ENCODE data around the gene TSPOAP1. TPM values are rescaled to one million over a fixed set of nuclear protein-coding genes. Genes with fewer than 3 reads are reported as not detected.

The TSPOAP1 gene
- total RNA-seq, 1 donor from 2014 or later = 0.79 TPM

DNA sequence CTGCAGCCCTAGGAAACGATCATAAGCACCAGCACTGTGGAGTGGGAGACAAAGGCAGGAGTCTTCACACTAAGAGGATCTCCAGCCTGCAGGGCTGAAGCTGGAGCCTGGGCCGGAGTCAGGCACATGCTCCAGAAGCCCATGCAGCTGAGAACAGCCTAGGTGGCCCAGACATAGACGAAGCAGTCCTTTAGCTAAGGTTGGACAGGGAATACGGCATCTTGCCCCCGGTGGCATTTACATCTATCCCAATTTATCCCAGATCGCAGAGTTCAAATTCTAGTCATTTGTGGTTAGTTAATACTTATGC, 13.9 kb downstream of the TSPOAP1 start:
- Histone ChIP-seq H3K27me3 (ENCODE audit: insufficient read depth, low read length) (no peaks in the 10 kb centered on the region), H3K36me3 (ENCODE audit: insufficient read depth, low read length) (no peaks in the 10 kb centered on the region), H3K9ac (ENCODE audit: low read length) (no peak overlapping the region), H3K4me3 (ENCODE audit: insufficient read depth, low read depth, low read length) (no peak overlapping the region), H2AFZ (ENCODE audit: low read depth, low read length) (no peak overlapping the region), H3K4me1 (ENCODE audit: insufficient read depth, low read length) (no peaks in the 10 kb centered on the region), H3K9me3 (ENCODE audit: insufficient read depth, low read depth, low read length) (no peaks in the 10 kb centered on the region), H3K27ac (ENCODE audit: low read depth, low read length) (no peak overlapping the region), H4K20me1 (ENCODE audit: insufficient read depth, low read length) (no peaks in the 10 kb centered on the region), H3K79me2 (ENCODE audit: insufficient read depth, low read length) (no peaks in the 10 kb centered on the region), H3K4me2 (ENCODE audit: low read length) (no peak overlapping the region)
- Mint-ChIP-seq H3K9me3 (ENCODE audit: unreplicated experiment) (peaks cover 2% of the 10 kb centered on the region), H3K4me3 (ENCODE audit: unreplicated experiment) (no peak overlapping the region), H3K4me1 (ENCODE audit: low read depth, unreplicated experiment) (no peaks in the 10 kb centered on the region), H3K27ac (ENCODE audit: unreplicated experiment) (no peak overlapping the region), H3K36me3 (ENCODE audit: low read depth, unreplicated experiment) (no peaks in the 10 kb centered on the region), H3K27me3 (ENCODE audit: low read depth, unreplicated experiment) (peaks cover 24% of the 10 kb centered on the region)
- no peak for DNase-seq (ENCODE audit: low read depth)
- FAIRE-seq = no peak
- no peak for TF ChIP-seq EZH2 (IDR thresholded peaks at IDR 0.05; ENCODE audit: insufficient read depth, low read length)
- TF ChIP-seq, protein P1, sequence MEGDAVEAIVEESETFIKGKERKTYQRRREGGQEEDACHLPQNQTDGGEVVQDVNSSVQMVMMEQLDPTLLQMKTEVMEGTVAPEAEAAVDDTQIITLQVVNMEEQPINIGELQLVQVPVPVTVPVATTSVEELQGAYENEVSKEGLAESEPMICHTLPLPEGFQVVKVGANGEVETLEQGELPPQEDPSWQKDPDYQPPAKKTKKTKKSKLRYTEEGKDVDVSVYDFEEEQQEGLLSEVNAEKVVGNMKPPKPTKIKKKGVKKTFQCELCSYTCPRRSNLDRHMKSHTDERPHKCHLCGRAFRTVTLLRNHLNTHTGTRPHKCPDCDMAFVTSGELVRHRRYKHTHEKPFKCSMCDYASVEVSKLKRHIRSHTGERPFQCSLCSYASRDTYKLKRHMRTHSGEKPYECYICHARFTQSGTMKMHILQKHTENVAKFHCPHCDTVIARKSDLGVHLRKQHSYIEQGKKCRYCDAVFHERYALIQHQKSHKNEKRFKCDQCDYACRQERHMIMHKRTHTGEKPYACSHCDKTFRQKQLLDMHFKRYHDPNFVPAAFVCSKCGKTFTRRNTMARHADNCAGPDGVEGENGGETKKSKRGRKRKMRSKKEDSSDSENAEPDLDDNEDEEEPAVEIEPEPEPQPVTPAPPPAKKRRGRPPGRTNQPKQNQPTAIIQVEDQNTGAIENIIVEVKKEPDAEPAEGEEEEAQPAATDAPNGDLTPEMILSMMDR (IDR thresholded peaks at IDR 0.05; ENCODE audit: insufficient read depth, low read depth, low read length) = no peak

DNA sequence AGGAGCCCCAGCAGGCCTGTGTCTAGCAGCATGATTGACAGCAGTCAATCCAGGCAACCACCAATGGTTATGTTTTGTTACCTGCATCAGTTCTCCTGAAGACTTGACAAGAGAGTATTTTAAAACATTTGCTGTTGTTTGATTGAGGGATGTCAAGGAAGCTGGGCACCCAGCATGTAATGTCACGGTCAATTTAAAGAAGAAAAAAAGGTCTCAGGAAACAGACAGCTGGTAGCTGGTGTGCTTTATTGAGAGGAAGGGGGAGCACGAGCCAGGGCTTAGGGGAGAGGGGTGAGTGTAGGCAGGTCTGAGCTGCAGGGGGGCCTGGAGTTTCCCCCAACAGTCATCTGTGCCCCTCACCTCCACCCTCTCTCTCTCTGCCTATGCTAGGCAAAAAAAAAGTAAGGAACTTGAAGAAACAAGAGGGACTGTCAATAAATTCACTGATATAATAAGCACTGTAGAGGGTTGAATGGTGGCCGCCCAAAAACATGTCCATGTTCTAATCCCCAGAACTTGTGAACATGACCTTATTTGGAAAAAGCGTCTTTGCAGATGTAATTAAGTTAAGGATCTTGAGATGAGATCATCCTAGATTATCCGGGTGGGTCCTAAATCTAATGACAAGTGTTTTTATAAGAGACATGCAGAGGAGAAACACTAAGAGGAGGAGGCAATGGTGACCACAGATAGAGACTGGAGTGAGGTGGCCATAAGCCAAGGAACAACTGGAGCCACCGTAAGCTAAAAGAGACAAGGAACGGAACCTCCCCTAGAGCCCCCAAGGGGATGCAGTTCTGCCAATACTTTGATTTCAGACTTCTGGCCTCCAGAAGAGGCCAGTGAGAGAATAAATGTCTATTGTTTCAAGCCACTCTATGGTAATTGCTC, 14.5 kb downstream of the TSPOAP1 start:
- Histone ChIP-seq H3K4me1 (ENCODE audit: insufficient read depth, low read length) (no peaks in the 10 kb centered on the region), H2AFZ (ENCODE audit: low read depth, low read length) (no peak overlapping the region), H3K27me3 (ENCODE audit: insufficient read depth, low read length) (no peaks in the 10 kb centered on the region), H4K20me1 (ENCODE audit: insufficient read depth, low read length) (no peaks in the 10 kb centered on the region), H3K36me3 (ENCODE audit: insufficient read depth, low read length) (no peaks in the 10 kb centered on the region), H3K79me2 (ENCODE audit: insufficient read depth, low read length) (no peaks in the 10 kb centered on the region), H3K27ac (ENCODE audit: low read depth, low read length) (no peak overlapping the region), H3K4me2 (ENCODE audit: low read length) (no peak overlapping the region), H3K9ac (ENCODE audit: low read length) (no peak overlapping the region), H3K9me3 (ENCODE audit: insufficient read depth, low read depth, low read length) (no peaks in the 10 kb centered on the region), H3K4me3 (ENCODE audit: insufficient read depth, low read depth, low read length) (no peak overlapping the region)
- Mint-ChIP-seq H3K4me3 (ENCODE audit: unreplicated experiment) (no peak overlapping the region), H3K27ac (ENCODE audit: unreplicated experiment) (no peak overlapping the region), H3K27me3 (ENCODE audit: low read depth, unreplicated experiment) (peaks cover 28% of the 10 kb centered on the region), H3K36me3 (ENCODE audit: low read depth, unreplicated experiment) (no peaks in the 10 kb centered on the region), H3K4me1 (ENCODE audit: low read depth, unreplicated experiment) (no peaks in the 10 kb centered on the region), H3K9me3 (ENCODE audit: unreplicated experiment) (peaks cover 2% of the 10 kb centered on the region)
- TF ChIP-seq EZH2 (IDR thresholded peaks at IDR 0.05; ENCODE audit: insufficient read depth, low read length) = no peak
- TF ChIP-seq, protein P1 (IDR thresholded peaks at IDR 0.05; ENCODE audit: insufficient read depth, low read depth, low read length) = no peak
- DNase-seq (ENCODE audit: low read depth) = no peak
- no peak for FAIRE-seq

DNA sequence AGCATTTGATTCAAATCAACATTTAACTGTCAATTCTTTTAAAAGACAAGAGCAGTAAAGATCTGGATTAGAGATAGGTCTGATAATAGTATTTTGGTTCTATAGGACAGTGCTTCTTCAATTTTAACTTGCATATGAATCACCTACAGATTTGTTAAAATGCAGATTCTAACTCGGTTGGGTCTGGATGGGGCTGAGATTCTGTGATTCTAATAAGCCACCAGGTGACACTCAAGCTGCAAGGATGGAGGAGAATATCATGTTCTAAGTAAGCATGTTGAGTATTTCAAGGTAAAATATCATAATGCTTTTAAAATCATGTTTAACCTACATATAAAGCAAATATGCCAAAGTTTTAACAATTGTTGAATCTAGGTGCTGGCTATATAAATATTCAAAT, 15.8 kb downstream of the TSPOAP1 start:
- Histone ChIP-seq H3K79me2 (ENCODE audit: insufficient read depth, low read length) (no peaks in the 10 kb centered on the region), H3K9ac (ENCODE audit: low read length) (no peak overlapping the region), H3K4me1 (ENCODE audit: insufficient read depth, low read length) (no peaks in the 10 kb centered on the region), H3K9me3 (ENCODE audit: insufficient read depth, low read depth, low read length) (no peaks in the 10 kb centered on the region), H3K4me3 (ENCODE audit: insufficient read depth, low read depth, low read length) (no peak overlapping the region), H3K27ac (ENCODE audit: low read depth, low read length) (no peak overlapping the region), H2AFZ (ENCODE audit: low read depth, low read length) (no peak overlapping the region), H3K27me3 (ENCODE audit: insufficient read depth, low read length) (no peaks in the 10 kb centered on the region), H4K20me1 (ENCODE audit: insufficient read depth, low read length) (no peaks in the 10 kb centered on the region), H3K36me3 (ENCODE audit: insufficient read depth, low read length) (no peaks in the 10 kb centered on the region), H3K4me2 (ENCODE audit: low read length) (no peak overlapping the region)
- FAIRE-seq (no peak), DNase-seq (ENCODE audit: low read depth) (no peak)
- TF ChIP-seq EZH2 (IDR thresholded peaks at IDR 0.05; ENCODE audit: insufficient read depth, low read length) = no peak
- TF ChIP-seq, protein P1 (IDR thresholded peaks at IDR 0.05; ENCODE audit: insufficient read depth, low read depth, low read length) = no peak
- Mint-ChIP-seq H3K27ac (ENCODE audit: unreplicated experiment) (no peak overlapping the region), H3K27me3 (ENCODE audit: low read depth, unreplicated experiment) (peaks cover 31% of the 10 kb centered on the region), H3K36me3 (ENCODE audit: low read depth, unreplicated experiment) (no peaks in the 10 kb centered on the region), H3K9me3 (ENCODE audit: unreplicated experiment) (peaks cover 2% of the 10 kb centered on the region), H3K4me3 (ENCODE audit: unreplicated experiment) (no peak overlapping the region), H3K4me1 (ENCODE audit: low read depth, unreplicated experiment) (no peaks in the 10 kb centered on the region)
